ELR (cell line): ENCODE data around the gene ALOX15B.
A peak's percentile ranks its signal among the peaks of the same experiment; 100 is the strongest.
"Not testable (repeated sequence)": the region's sequence is repeated elsewhere in the genome, so short reads cannot be mapped to it uniquely, and the experiment has no call there.

Experiments
- DNase-seq: peaks from one replicate; pipeline ENCODE4 v3.0.0-alpha.2; 2015; ENCODE audit warnings: low read depth

ALOX15B gene

GRCh38 chr17:8041249-8041928, 2.5 kb downstream of the ALOX15B start:
- peak; percentile 78 for DNase-seq

- no peak for DNase-seq
Measured at GRCh38 chr17:8041979-8042378, 3.1 kb downstream of the ALOX15B start.

GRCh38 chr17:8044819-8045810, 6.3 kb downstream of the ALOX15B start:
- no peak for DNase-seq

GRCh38 chr17:8046306-8046928, 7.6 kb downstream of the ALOX15B start:
- no peak for DNase-seq

GRCh38 chr17:8046929-8047768, 8.3 kb downstream of the ALOX15B start:
- DNase-seq = no peak

- DNase-seq = no peak
Measured at GRCh38 chr17:8047769-8048110, 8.9 kb downstream of the ALOX15B start.

- DNase-seq = no peak
Measured at GRCh38 chr17:8048236-8048635, 9.4 kb downstream of the ALOX15B start.

GRCh38 chr17:8048736-8049135, 9.9 kb downstream of the ALOX15B start:
- no peak for DNase-seq

- DNase-seq = no peak
Measured at GRCh38 chr17:8051831-8052230, 13.0 kb downstream of the ALOX15B start.

- no peak for DNase-seq
Measured at GRCh38 chr17:8052256-8053252, 13.7 kb downstream of the ALOX15B start.

- DNase-seq = no peak
Measured at GRCh38 chr17:8053600-8053999, 14.7 kb downstream of the ALOX15B start.

GRCh38 chr17:8055851-8056231, 17.0 kb downstream of the ALOX15B start:
- DNase-seq = no peak

GRCh38 chr17:8056232-8056975, 17.5 kb downstream of the ALOX15B start:
- DNase-seq = peak; percentile 84

- no peak for DNase-seq
Measured at GRCh38 chr17:8056976-8057625, 18.2 kb downstream of the ALOX15B start.

- DNase-seq = peak; percentile 88
Measured at GRCh38 chr17:8057691-8058114, 18.8 kb downstream of the ALOX15B start.

- no peak for DNase-seq
Measured at GRCh38 chr17:8059131-8059530, 20.3 kb downstream of the ALOX15B start.

- DNase-seq = peak; percentile 82
Measured at GRCh38 chr17:8060274-8060673, 21.4 kb downstream of the ALOX15B start.

- DNase-seq = not testable (repeated sequence)
Measured at GRCh38 chr17:8061851-8062250, 23.0 kb downstream of the ALOX15B start.

- DNase-seq = no peak
Measured at GRCh38 chr17:8062435-8062806, 23.6 kb downstream of the ALOX15B start.
